Measurements from ENCODE around the gene GLB1L2.
A peak's percentile ranks its signal among the peaks of the same experiment; 100 is the strongest.

The GLB1L2 gene

GRCh38 chr11:134347441-134347840 is 15.7 kb downstream of the GLB1L2 start:
- no peak for DNase-seq (ENCODE audit: low read depth)

GRCh38 chr11:134349109-134349801 is 17.5 kb downstream of the GLB1L2 start:
- no peak for DNase-seq (ENCODE audit: low read depth)

- DNase-seq (ENCODE audit: low read depth): no peak
Measured at GRCh38 chr11:134349802-134350355, 18.1 kb downstream of the GLB1L2 start.

GRCh38 chr11:134350381-134350780 is 18.6 kb downstream of the GLB1L2 start:
- DNase-seq (ENCODE audit: low read depth): no peak

GRCh38 chr11:134352111-134352510 is 20.3 kb downstream of the GLB1L2 start:
- DNase-seq (ENCODE audit: low read depth): no peak

GRCh38 chr11:134355136-134355535 is 23.3 kb downstream of the GLB1L2 start:
- DNase-seq (ENCODE audit: low read depth): no peak

- DNase-seq (ENCODE audit: low read depth): no peak
Measured at GRCh38 chr11:134355656-134356055, 23.9 kb downstream of the GLB1L2 start.

- DNase-seq (ENCODE audit: low read depth): no peak
Measured at GRCh38 chr11:134356656-134357544, 25.1 kb downstream of the GLB1L2 start.

- DNase-seq (ENCODE audit: low read depth): no peak
Measured at GRCh38 chr11:134357545-134357839, 25.7 kb downstream of the GLB1L2 start.

- DNase-seq (ENCODE audit: low read depth): no peak
Measured at GRCh38 chr11:134358165-134358855, 26.5 kb downstream of the GLB1L2 start.

- DNase-seq (ENCODE audit: low read depth): no peak
Measured at GRCh38 chr11:134358856-134359490, 27.2 kb downstream of the GLB1L2 start.

- no peak for DNase-seq (ENCODE audit: low read depth)
Measured at GRCh38 chr11:134359646-134360045, 27.9 kb downstream of the GLB1L2 start.

- peak; percentile 43 for DNase-seq (ENCODE audit: low read depth)
Measured at GRCh38 chr11:134360050-134360835, 28.5 kb downstream of the GLB1L2 start.

GRCh38 chr11:134361661-134362060 is 29.9 kb downstream of the GLB1L2 start:
- DNase-seq (ENCODE audit: low read depth): no peak

GRCh38 chr11:134362192-134362901 is 30.6 kb downstream of the GLB1L2 start:
- DNase-seq (ENCODE audit: low read depth): no peak

- DNase-seq (ENCODE audit: low read depth): no peak
Measured at GRCh38 chr11:134363161-134363560, 31.4 kb downstream of the GLB1L2 start.

GRCh38 chr11:134363592-134363991 is 31.8 kb downstream of the GLB1L2 start:
- DNase-seq (ENCODE audit: low read depth): no peak

- no peak for DNase-seq (ENCODE audit: low read depth)
Measured at GRCh38 chr11:134364261-134364660, 32.5 kb downstream of the GLB1L2 start.

GRCh38 chr11:134365011-134365925 is 33.5 kb downstream of the GLB1L2 start:
- no peak for DNase-seq (ENCODE audit: low read depth)

GRCh38 chr11:134366254-134366653 is 34.5 kb downstream of the GLB1L2 start:
- DNase-seq (ENCODE audit: low read depth): no peak

Data from stimulated activated CD8-positive, alpha-beta memory T cell treated with anti-CD3 and anti-CD28 coated beads, Interleukin-15, amount 100 ng/mL, for 1 hour (primary cell).